HG03521 (cell line): ENCODE results near the gene SFRP4.
"Not testable (repeated sequence)": the region's sequence is repeated elsewhere in the genome, so short reads cannot be mapped to it uniquely, and the experiment has no call there.

Source experiments
- ATAC-seq: cut with Tn5 transposase; IDR thresholded peaks from one replicate; pipeline ENCODE4 v1.9.1; 2021; ENCODE audit warnings: mild to moderate bottlenecking, moderate library complexity; ENCODE audit not compliant: unreplicated experiment

SFRP4 gene

DNA sequence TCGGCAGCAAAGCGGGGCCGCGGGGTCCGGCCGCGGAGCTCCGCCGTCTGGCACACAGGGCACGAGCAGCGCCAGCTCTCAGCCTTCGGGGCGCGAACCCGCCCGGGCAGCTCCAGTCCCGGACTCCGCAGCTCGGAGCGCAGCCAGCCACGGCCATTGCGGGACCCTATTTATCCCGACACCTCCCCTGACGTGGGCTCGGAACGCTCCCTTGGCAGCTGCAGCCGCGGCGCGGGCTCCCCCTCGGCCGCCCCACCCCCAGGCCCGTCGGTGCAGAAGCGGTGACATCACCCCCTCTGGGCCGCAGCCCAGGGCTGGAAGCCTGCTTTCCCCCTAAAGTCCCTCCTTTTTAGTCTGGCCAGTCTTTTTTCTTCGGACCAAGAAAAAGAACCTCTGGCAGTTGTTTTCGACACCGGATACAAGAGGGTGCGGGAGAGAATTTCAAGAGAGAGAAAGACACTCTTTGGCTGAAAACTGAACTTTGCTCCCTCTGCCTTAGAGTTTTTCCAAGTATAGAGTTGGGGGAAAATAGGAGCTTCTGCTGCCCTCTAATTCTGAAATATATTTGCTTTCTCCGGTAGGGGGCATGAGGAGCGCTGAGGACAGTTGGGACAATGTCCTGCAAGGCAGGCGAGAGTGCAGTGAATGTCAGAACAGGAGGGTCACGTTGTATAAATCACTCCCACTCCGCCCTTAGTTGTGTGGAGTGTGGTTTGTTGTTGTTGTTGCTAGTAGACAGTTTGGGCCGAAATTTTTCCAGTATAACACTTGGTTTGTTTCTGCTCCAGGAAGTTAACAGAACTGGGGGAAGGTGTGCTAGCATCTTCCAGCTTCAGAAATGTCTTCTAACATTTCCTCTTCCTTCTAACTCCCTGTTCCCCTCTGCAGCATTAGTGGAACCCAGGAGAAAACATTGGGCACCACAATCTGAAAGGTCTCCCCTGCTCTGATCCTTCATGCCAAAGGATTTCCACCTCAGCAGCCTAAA lies at the start of gene SFRP4:
Gene SFRP4 (minus strand): TSS at position 145 of the 988 bp plus-strand sequence. CDS start 280 bp downstream, outside the sequence.
- ATAC-seq, result no peak

DNA sequence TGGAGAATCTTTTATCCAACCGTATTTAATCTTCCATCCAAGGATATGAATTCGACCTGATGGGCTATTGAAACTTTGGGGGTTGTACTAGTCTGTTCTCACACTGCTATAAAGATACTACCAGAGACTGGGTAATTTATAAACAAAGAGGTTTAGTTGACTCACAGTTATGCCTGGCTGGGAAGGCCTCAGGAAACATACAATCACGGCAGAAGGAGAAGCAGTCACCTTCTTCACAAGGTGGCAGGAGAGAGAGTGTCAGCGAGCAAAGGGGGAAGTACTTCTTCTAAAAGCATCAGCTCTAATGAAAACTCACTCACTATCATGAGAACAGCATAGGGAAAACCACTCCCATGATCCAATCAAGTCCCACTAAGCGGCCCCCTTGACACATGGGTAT lies 47.6 kb upstream of the SFRP4 start:
- ATAC-seq, result no peak

GRCh38 chr7:37961251-37961650 lies 44.6 kb upstream of the SFRP4 start:
- ATAC-seq, result no peak

DNA sequence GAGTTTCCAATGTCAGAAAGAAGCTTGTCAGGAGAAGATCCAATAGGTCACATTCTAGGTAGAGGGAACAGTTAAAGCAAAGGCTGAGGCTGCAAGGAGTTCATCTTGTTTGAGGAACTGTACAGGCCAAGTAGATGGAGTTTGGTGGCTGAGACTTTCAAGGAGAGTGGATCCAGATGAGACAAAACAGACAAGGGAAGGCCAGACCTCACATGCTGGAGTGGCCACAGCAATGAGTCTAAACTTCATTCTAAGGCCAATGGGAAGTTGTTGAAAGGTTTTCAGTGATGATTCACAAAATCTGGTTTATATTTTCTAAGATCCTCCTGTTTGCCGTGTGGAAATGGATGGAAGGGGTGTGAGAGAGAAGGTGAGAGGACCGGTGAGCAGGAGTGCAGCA lies 43.9 kb upstream of the SFRP4 start:
- ATAC-seq, result no peak

- ATAC-seq, result no peak
Observed at GRCh38 chr7:37957221-37957970, 40.8 kb upstream of the SFRP4 start.

- ATAC-seq, result no peak
Observed at GRCh38 chr7:37956791-37957190, 40.2 kb upstream of the SFRP4 start.

GRCh38 chr7:37954217-37954616 lies 37.6 kb upstream of the SFRP4 start:
- ATAC-seq, result not testable (repeated sequence)

DNA sequence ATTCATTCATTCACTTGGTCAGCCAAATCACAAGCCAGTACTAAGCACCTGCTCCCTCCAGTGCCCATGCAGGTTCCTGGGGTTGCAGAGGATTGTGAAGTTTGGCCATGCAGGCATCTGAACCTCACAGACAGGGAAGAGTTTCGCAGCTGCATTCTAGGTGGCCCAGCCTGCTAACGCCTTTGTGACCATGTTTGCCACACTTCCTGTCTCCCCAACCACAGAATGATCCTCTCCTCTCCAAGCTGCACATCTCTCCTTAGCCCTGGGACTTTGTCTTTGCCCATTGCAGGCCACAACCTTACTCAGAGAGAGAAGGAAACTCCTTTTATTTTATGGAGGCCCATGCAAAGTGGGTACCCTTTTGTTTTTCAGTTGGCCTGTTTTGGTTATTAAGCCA lies 35.6 kb upstream of the SFRP4 start:
- no peak for ATAC-seq

DNA sequence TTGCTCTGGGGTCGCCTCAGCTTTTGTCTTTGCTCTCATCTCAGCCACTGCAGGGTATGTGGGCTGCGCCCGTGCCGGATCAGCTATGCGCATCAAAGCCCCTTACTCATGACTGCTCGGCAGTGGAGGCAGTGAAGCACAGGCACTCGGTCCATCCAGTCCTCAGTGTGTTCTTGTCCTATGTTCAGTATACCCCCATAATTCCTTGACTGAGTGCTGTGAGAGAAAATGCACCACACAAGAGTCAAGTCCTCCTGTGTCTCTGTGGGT lies 31.3 kb upstream of the SFRP4 start:
- ATAC-seq, result no peak

DNA sequence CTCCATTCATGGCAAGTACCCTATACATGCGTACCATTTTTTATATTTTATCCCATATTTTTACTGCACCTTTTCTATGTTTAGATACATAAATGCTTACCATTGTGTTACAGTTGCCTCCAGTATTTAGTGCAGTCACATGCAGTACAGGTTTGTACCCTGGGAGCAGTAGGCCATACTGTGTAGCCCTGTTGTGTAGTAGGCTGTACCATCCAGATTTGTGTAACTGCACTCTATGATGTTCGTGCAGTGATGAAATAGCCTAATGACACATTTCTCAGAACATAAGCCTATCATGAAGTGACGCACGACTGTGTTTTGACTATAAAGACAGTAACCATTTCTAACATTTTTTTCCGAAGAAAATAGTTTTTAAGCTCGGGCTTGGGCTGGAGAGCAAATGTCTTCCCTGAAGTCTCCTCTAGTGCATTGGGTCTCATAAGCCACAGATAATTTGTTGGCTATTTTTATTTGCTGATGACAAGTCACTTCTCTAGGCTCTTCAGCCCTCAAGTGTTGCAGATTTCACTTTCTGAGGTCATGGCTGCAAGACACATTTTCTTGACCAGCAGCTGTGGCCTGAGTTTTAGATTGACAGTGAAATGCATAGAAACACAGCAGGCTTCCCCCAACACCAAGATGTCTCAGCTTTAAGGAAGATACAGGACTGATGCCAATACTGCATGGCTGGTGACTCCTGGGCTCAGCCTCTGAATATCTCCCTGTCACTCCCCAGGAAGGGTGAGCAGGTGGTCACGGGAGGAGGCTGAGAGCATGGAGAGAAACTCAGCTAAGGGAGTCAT lies 30.7 kb upstream of the SFRP4 start:
- no peak for ATAC-seq

- ATAC-seq, result no peak
Observed at GRCh38 chr7:37945336-37945735, 28.7 kb upstream of the SFRP4 start.

GRCh38 chr7:37944737-37945054 lies 28.1 kb upstream of the SFRP4 start:
- ATAC-seq, result no peak

DNA sequence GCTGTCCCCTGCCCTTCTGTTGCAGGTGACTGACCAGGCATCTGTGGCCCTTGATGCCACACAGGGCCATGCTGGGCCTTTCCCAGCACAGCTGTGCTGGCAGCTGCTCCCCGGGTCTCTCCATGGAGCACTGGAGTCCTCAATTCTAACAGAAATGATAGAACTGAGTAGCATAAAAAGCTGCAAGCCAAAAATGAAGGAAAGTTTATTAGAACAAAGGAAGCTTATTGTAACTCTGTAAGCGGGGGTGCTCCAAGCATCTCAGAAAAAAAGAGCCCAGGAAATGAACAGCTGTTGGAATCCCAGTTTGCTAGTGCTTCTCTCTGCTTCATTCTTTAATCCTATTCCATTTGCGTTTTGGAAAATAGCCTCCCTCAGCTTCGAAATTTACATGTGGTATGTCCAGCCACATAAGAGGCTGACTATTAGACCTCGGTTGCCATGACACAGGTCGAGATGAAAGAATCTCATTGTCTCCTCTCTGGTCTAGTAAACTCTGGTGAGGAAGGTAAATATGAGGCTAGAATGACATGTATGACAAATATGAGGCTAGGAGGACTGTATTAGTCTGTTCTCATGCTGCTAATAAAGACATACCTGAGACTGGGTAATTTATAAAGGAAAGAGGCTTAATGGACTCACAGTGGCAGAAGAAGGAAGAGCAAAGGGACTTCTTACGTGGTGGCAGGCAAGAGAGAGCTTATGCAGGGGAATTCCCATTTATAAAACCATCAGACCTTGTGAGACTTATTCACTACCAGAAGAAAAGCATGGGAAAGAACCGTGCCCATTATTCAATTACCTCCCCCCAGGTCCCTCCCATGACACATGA lies 27.5 kb upstream of the SFRP4 start:
- no peak for ATAC-seq

DNA sequence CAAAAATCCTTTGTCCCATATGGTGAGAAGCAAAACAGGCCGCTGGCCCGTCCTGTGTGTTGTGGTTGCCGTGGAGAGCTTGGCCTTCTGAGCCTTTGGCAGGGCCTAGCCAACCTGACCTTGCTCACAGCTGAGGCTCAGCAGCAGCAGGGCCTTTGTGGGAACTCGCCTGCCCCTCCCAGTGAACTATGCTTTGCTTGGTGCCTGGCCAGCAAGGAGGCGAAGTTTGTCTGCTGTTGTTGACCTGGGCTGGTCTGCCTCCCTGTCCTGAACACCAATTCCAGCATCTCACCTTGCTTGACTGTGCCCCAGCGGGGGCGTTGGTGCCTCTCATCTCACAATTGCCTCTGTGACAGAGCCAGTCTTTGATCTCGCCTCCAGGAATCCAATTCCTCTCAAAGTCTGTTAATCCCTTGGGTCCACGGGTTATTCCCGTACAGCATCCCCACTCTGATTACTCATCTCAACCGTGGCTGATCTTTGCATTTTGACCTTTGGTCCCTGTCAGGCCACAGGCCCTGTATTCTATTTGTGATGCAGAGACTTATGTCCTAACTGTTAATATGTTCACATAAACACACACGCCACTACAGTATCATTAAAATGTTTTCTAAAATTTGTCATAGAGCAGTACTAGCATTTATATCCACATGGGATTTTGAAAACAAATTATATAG lies 26.5 kb upstream of the SFRP4 start:
- no peak for ATAC-seq

GRCh38 chr7:37933018-37933566 lies 16.5 kb upstream of the SFRP4 start:
- no peak for ATAC-seq

- no peak for ATAC-seq
Observed at GRCh38 chr7:37932543-37932942, 15.9 kb upstream of the SFRP4 start.

DNA sequence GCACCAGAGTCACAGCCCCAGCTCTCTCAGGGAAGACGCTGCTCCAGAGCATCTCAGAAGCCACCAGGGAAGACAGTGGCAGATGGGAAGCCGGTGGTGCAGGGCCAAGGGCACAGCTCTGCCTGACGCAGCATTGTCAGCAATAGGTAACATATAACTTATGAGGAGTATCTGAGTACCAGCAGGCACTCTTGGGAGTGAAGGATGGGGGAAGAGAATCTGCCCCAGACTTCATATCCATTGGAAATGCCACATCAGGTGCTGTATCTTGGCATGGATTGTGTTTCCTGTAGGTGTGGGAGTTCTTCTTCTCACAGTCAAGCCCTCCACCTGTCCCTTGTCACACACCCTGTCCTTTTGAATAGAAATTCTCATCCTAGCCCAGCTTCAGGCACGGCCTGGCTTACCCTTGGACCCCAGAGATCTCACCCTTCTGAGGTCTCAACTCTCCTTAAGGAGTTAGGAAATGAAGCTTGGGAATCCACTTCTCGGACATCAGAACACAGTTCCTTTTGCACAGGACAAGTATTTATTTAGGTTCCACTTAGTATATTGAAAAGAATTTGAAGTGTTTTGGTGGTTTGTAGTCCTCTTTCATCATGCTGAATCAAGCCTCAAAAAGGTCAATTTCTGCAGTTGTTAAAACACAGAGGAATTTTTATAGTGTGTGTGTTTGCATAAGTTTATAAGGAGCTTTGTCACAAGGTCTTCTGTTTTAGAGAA lies 13.8 kb upstream of the SFRP4 start:
- ATAC-seq, result no peak

- no peak for ATAC-seq
Observed at GRCh38 chr7:37928878-37929277, 12.3 kb upstream of the SFRP4 start.

DNA sequence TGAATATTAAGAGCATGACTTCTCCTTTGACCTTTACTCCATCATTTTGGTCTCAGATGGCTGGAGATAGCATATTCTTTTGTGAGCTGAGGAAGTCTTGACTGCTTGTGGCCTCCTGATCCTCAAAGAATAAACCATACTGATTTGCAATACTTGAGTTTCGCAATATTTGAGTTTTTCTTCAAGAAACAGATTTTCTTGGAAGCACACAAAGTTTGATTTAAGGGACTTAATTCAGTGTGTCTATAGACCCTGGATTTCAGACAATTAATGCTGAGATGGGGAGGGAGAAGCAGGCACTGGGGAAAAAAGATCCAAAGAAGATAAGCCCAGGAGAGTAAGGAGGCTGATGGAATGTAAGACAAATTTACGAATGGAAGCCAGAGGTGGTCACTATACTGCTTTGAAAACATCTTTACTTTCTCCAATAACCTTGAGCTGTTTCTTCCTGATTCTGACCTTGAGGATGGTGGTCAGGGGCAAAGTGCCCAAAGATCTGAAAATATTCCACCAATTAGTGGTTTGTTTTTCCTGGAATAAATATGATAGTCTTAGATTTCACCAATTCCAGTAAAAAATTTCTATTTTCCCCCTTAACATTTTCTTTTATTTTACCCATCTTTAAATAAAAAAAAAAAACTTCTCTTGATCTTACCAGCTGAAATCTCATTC lies 11.3 kb upstream of the SFRP4 start:
- ATAC-seq, result no peak
